Kidney epithelial cell (primary cell): ENCODE measurements around the gene PLA1A. TPM values are rescaled to one million over a fixed set of nuclear protein-coding genes. Genes with fewer than 3 reads are reported as not detected.

Experiments
- DNase-seq: peaks from one replicate; pipeline ENCODE4 v3.0.0-alpha.2; 2010; ENCODE audit warnings: low read depth
- H3K27me3 ChIP-seq: 2 replicates; pipeline ENCODE4 v1.6.0; 2011; ENCODE audit warnings: low read length; ENCODE audit not compliant: control insufficient read depth, insufficient read depth
- H3K36me3 ChIP-seq: 2 replicates; pipeline ENCODE4 v1.5.1; 2011; ENCODE audit warnings: low read length; ENCODE audit not compliant: control insufficient read depth, insufficient read depth
- H3K4me3 ChIP-seq: 2 replicates; pipeline ENCODE4 v1.5.1; 2011; ENCODE audit warnings: low read depth, mild to moderate bottlenecking, control low read depth, low read length
- CTCF ChIP-seq: IDR thresholded peaks from 2 replicates; pipeline ENCODE4 v1.5.1; 2011; ENCODE audit warnings: mild to moderate bottlenecking, moderate library complexity, low read length, control low read depth, inconsistent platforms; ENCODE audit not compliant: insufficient read depth, poor library complexity, severe bottlenecking
- total RNA-seq: library from RNA; depleted of rRNA; stranded (reverse); fragments of >200 nt; gene quantifications from 2 replicates; pipeline ENCODE4 v1.2.3, GENCODE V29; 2015

PLA1A gene
- total RNA-seq, 1 donor from 2014 or later: 1.4 TPM

GRCh38 chr3:119604878-119605277, 7.2 kb downstream of the PLA1A start:
- Histone ChIP-seq H3K27me3 (no peaks in the 10 kb centered on the region), H3K36me3 (no peaks in the 10 kb centered on the region), H3K4me3 (no peak overlapping the region)
- DNase-seq: no peak
- no peak for TF ChIP-seq CTCF

- no peaks in the 10 kb centered on the region for H3K36me3 ChIP-seq
- no peaks in the 10 kb centered on the region for H3K27me3 ChIP-seq
- H3K4me3 ChIP-seq: no peak overlapping the region
- no peak for DNase-seq
- no peak for TF ChIP-seq CTCF
These were observed 10.8 kb downstream of the PLA1A start for GRCh38 chr3:119608405-119609000.

- DNase-seq: no peak
- Histone ChIP-seq H3K36me3 (no peaks in the 10 kb centered on the region), H3K27me3 (no peaks in the 10 kb centered on the region), H3K4me3 (no peak overlapping the region)
- TF ChIP-seq CTCF: no peak
These were observed 11.6 kb downstream of the PLA1A start for GRCh38 chr3:119609301-119609700.

GRCh38 chr3:119611664-119612063, 14.0 kb downstream of the PLA1A start:
- no peaks in the 10 kb centered on the region for H3K27me3 ChIP-seq
- TF ChIP-seq CTCF: no peak
- H3K36me3 ChIP-seq: no peaks in the 10 kb centered on the region

GRCh38 chr3:119613201-119613600, 15.5 kb downstream of the PLA1A start:
- no peak for DNase-seq
- Histone ChIP-seq H3K27me3 (no peaks in the 10 kb centered on the region), H3K4me3 (no peak overlapping the region), H3K36me3 (no peaks in the 10 kb centered on the region)
- TF ChIP-seq CTCF: no peak

More at GRCh38 chr3:119611664-119612063, 14.0 kb downstream of the PLA1A start:
- no peak for DNase-seq
- H3K4me3 ChIP-seq: no peak overlapping the region

GRCh38 chr3:119613872-119614271, 16.2 kb downstream of the PLA1A start:
- Histone ChIP-seq H3K36me3 (no peaks in the 10 kb centered on the region), H3K27me3 (no peaks in the 10 kb centered on the region), H3K4me3 (no peak overlapping the region)
- DNase-seq: no peak
- TF ChIP-seq CTCF: no peak
